Activated CD8-positive, alpha-beta memory T cell treated with anti-CD3 and anti-CD28 coated beads, Interleukin-2, amount 10 ng/mL, durations not matched to agents 7 days and 5 days (primary cell): ENCODE data around the gene LYG1. TPM values are rescaled to one million over a fixed set of nuclear protein-coding genes. Genes with fewer than 3 reads are reported as not detected.
"Not testable (repeated sequence)": the region's sequence is repeated elsewhere in the genome, so short reads cannot be mapped to it uniquely, and the experiment has no call there.

ENCODE experiments used
- ATAC-seq: fragments of 150-1000 bp; cut with Tn5 transposase; one replicate; pipeline ENCODE4 v1.10.0; 2021; ENCODE audit warnings: moderate library complexity
- CTCF ChIA-PET: fragments of 350-600 bp; sonication (Branson Sonifier 250); formaldehyde crosslinking; loops from one replicate; lab custom pipeline; 2021; ENCODE audit warnings: antibody characterized with exemption; lab: Charles Lee
- DNase-seq: peaks from one replicate; pipeline ENCODE4 v3.0.0-alpha.2; 2020
- H3K27ac Mint-ChIP-seq: one replicate; pipeline ENCODE4 v1.8.0; 2021; ENCODE audit warnings: mild to moderate bottlenecking, mixed read lengths
- H3K27me3 Mint-ChIP-seq: one replicate; pipeline ENCODE4 v1.8.0; 2021; ENCODE audit warnings: mixed read lengths
- H3K36me3 Mint-ChIP-seq: one replicate; pipeline ENCODE4 v1.8.0; 2021; ENCODE audit warnings: mild to moderate bottlenecking, mixed read lengths
- H3K4me1 Mint-ChIP-seq: one replicate; pipeline ENCODE4 v1.8.0; 2021; ENCODE audit warnings: mixed read lengths
- H3K4me3 Mint-ChIP-seq: one replicate; pipeline ENCODE4 v1.8.0; 2021; ENCODE audit warnings: mild to moderate bottlenecking, moderate library complexity, mixed read lengths
- H3K9me3 Mint-ChIP-seq: one replicate; pipeline ENCODE4 v1.8.0; 2022; ENCODE audit warnings: low read depth, mixed read lengths
- total RNA-seq, 2 experiments: library from RNA; stranded (reverse); gene quantifications; one replicate each; pipeline ENCODE4 v1.2.3, GENCODE V29; 2021

LYG1 gene
- total RNA-seq, 2 experiments from 2014 or later: 0.98 to 1.8 TPM

- CTCF ChIA-PET, ATAC-seq, H3K4me3 Mint-ChIP-seq, DNase-seq, H3K27me3 Mint-ChIP-seq, H3K9me3 Mint-ChIP-seq, H3K27ac Mint-ChIP-seq, H3K4me1 Mint-ChIP-seq: not testable (repeated sequence)
- peaks cover 52% of the 10 kb centered on the region for H3K36me3 Mint-ChIP-seq
Observed at GRCh38 chr2:99317873-99318200, 16.8 kb upstream of the LYG1 start.

- H3K27ac Mint-ChIP-seq: no peak overlapping the region
- H3K27me3 Mint-ChIP-seq: no peaks in the 10 kb centered on the region
- H3K36me3 Mint-ChIP-seq: peaks cover 50% of the 10 kb centered on the region
- H3K9me3 Mint-ChIP-seq: no peaks in the 10 kb centered on the region
- DNase-seq: no peak
- ATAC-seq: no peak
- CTCF ChIA-PET: no interaction called here
- no peak overlapping the region for H3K4me3 Mint-ChIP-seq
- no peaks in the 10 kb centered on the region for H3K4me1 Mint-ChIP-seq
Observed at GRCh38 chr2:99317161-99317872, 16.3 kb upstream of the LYG1 start.

GRCh38 chr2:99299580-99299979 lies 1.4 kb downstream of the LYG1 start:
- H3K9me3 Mint-ChIP-seq: no peaks in the 10 kb centered on the region
- no peaks in the 10 kb centered on the region for H3K4me1 Mint-ChIP-seq
- ATAC-seq: no peak
- no peak overlapping the region for H3K27ac Mint-ChIP-seq
- no peaks in the 10 kb centered on the region for H3K27me3 Mint-ChIP-seq
- H3K4me3 Mint-ChIP-seq: no peak overlapping the region
- CTCF ChIA-PET: no interaction called here
- peaks cover 8% of the 10 kb centered on the region for H3K36me3 Mint-ChIP-seq
- DNase-seq: no peak

GRCh38 chr2:99297994-99298393 lies 3.0 kb downstream of the LYG1 start:
- H3K9me3 Mint-ChIP-seq: no peaks in the 10 kb centered on the region
- H3K4me1 Mint-ChIP-seq: no peaks in the 10 kb centered on the region
- CTCF ChIA-PET: no interaction called here
- no peak for ATAC-seq
- H3K27me3 Mint-ChIP-seq: no peaks in the 10 kb centered on the region
- H3K4me3 Mint-ChIP-seq: no peak overlapping the region
- H3K36me3 Mint-ChIP-seq: peaks cover 8% of the 10 kb centered on the region
- H3K27ac Mint-ChIP-seq: no peak overlapping the region
- DNase-seq: no peak

GRCh38 chr2:99285526-99285925 lies 15.5 kb downstream of the LYG1 start:
- Mint-ChIP-seq H3K27ac (no peak overlapping the region), H3K4me3 (no peak overlapping the region)

GRCh38 chr2:99279969-99280695 lies 20.9 kb downstream of the LYG1 start:
- CTCF ChIA-PET: interaction anchor here (1.7 kb wide), 1 partner anchor 22 kb away, joined by 3 read pairs; no protein-coding TSS in a partner anchor
- H3K27me3 Mint-ChIP-seq: no peaks in the 10 kb centered on the region
- no peak overlapping the region for H3K4me3 Mint-ChIP-seq
- no peak overlapping the region for H3K27ac Mint-ChIP-seq
- no peak for DNase-seq
- no peaks in the 10 kb centered on the region for H3K4me1 Mint-ChIP-seq
- peaks cover 6% of the 10 kb centered on the region for H3K9me3 Mint-ChIP-seq
- peaks cover 25% of the 10 kb centered on the region for H3K36me3 Mint-ChIP-seq
- no peak for ATAC-seq

More at GRCh38 chr2:99285526-99285925, 15.5 kb downstream of the LYG1 start:
- DNase-seq: no peak
- Mint-ChIP-seq H3K36me3 (peaks cover 8% of the 10 kb centered on the region), H3K4me1 (no peaks in the 10 kb centered on the region), H3K9me3 (no peaks in the 10 kb centered on the region), H3K27me3 (no peaks in the 10 kb centered on the region)
- CTCF ChIA-PET: no interaction called here
- ATAC-seq: no peak

- H3K27me3 Mint-ChIP-seq: no peaks in the 10 kb centered on the region
- no peaks in the 10 kb centered on the region for H3K4me1 Mint-ChIP-seq
- H3K36me3 Mint-ChIP-seq: peaks cover 22% of the 10 kb centered on the region
- ATAC-seq (no peak), DNase-seq (no peak)
- no peak overlapping the region for H3K4me3 Mint-ChIP-seq
- H3K27ac Mint-ChIP-seq: no peak overlapping the region
- H3K9me3 Mint-ChIP-seq: peaks cover 6% of the 10 kb centered on the region
- CTCF ChIA-PET: no interaction called here
Observed at GRCh38 chr2:99278793-99279291, 22.2 kb downstream of the LYG1 start.

- DNase-seq, CTCF ChIA-PET, H3K9me3 Mint-ChIP-seq, H3K4me1 Mint-ChIP-seq, H3K27me3 Mint-ChIP-seq, ATAC-seq, H3K27ac Mint-ChIP-seq, H3K4me3 Mint-ChIP-seq: not testable (repeated sequence)
- H3K36me3 Mint-ChIP-seq: peaks cover 22% of the 10 kb centered on the region
Observed at GRCh38 chr2:99278195-99278765, 22.7 kb downstream of the LYG1 start.

GRCh38 chr2:99275882-99276281 lies 25.1 kb downstream of the LYG1 start:
- no peak overlapping the region for H3K4me3 Mint-ChIP-seq
- no peaks in the 10 kb centered on the region for H3K27me3 Mint-ChIP-seq
- peaks cover 11% of the 10 kb centered on the region for H3K9me3 Mint-ChIP-seq
- ATAC-seq (no peak), DNase-seq (no peak)
- no peaks in the 10 kb centered on the region for H3K4me1 Mint-ChIP-seq
- no peak overlapping the region for H3K27ac Mint-ChIP-seq
- H3K36me3 Mint-ChIP-seq: peaks cover 18% of the 10 kb centered on the region
- CTCF ChIA-PET: no interaction called here

GRCh38 chr2:99261242-99261641 lies 39.8 kb downstream of the LYG1 start:
- no peaks in the 10 kb centered on the region for H3K27me3 Mint-ChIP-seq
- no peak overlapping the region for H3K4me3 Mint-ChIP-seq
- no peaks in the 10 kb centered on the region for H3K9me3 Mint-ChIP-seq
- no peak for DNase-seq
- CTCF ChIA-PET: no interaction called here
- no peaks in the 10 kb centered on the region for H3K36me3 Mint-ChIP-seq
- ATAC-seq: no peak
- no peaks in the 10 kb centered on the region for H3K4me1 Mint-ChIP-seq
- H3K27ac Mint-ChIP-seq: no peak overlapping the region

- H3K36me3 Mint-ChIP-seq: no peaks in the 10 kb centered on the region
- no peaks in the 10 kb centered on the region for H3K27me3 Mint-ChIP-seq
- H3K27ac Mint-ChIP-seq: no peak overlapping the region
- no peak overlapping the region for H3K4me3 Mint-ChIP-seq
- ATAC-seq: no peak
- CTCF ChIA-PET: no interaction called here
- H3K4me1 Mint-ChIP-seq: no peaks in the 10 kb centered on the region
- DNase-seq: no peak
- no peaks in the 10 kb centered on the region for H3K9me3 Mint-ChIP-seq
Observed at GRCh38 chr2:99260184-99260583, 40.8 kb downstream of the LYG1 start.

GRCh38 chr2:99259465-99259864 lies 41.5 kb downstream of the LYG1 start:
- CTCF ChIA-PET: no interaction called here
- ATAC-seq (no peak), DNase-seq (no peak)
- Mint-ChIP-seq H3K27me3 (no peaks in the 10 kb centered on the region), H3K36me3 (no peaks in the 10 kb centered on the region), H3K4me3 (no peak overlapping the region), H3K4me1 (no peaks in the 10 kb centered on the region), H3K9me3 (no peaks in the 10 kb centered on the region), H3K27ac (no peak overlapping the region)

GRCh38 chr2:99256677-99257076 lies 44.3 kb downstream of the LYG1 start:
- no peaks in the 10 kb centered on the region for H3K36me3 Mint-ChIP-seq
- no peaks in the 10 kb centered on the region for H3K9me3 Mint-ChIP-seq
- H3K27ac Mint-ChIP-seq: no peak overlapping the region
- no peak overlapping the region for H3K4me3 Mint-ChIP-seq
- H3K4me1 Mint-ChIP-seq: no peaks in the 10 kb centered on the region
- DNase-seq (no peak), ATAC-seq (no peak)
- CTCF ChIA-PET: no interaction called here
- H3K27me3 Mint-ChIP-seq: no peaks in the 10 kb centered on the region
